Measurements from ENCODE around the gene C2CD4C.
A peak's percentile ranks its signal among the peaks of the same experiment; 100 is the strongest.
"Not testable (repeated sequence)": the region's sequence is repeated elsewhere in the genome, so short reads cannot be mapped to it uniquely, and the experiment has no call there.

Gene C2CD4C

GRCh38 chr19:437041-437440 lies 28.1 kb upstream of the C2CD4C start:
- DNase-seq: no peak

- no peak for DNase-seq
These were observed 27.5 kb upstream of the C2CD4C start for GRCh38 chr19:436413-436950.

GRCh38 chr19:435707-436412 lies 26.9 kb upstream of the C2CD4C start:
- DNase-seq: no peak

GRCh38 chr19:435056-435706 lies 26.2 kb upstream of the C2CD4C start:
- peak; percentile 36 for DNase-seq

GRCh38 chr19:434152-434960 lies 25.4 kb upstream of the C2CD4C start:
- DNase-seq: no peak

- DNase-seq: no peak
These were observed 21.8 kb upstream of the C2CD4C start for GRCh38 chr19:430701-431100.

- DNase-seq: no peak
These were observed 19.2 kb upstream of the C2CD4C start for GRCh38 chr19:428149-428548.

- not testable (repeated sequence) for DNase-seq
These were observed 18.7 kb upstream of the C2CD4C start for GRCh38 chr19:427675-428074.

GRCh38 chr19:426725-427445 lies 17.9 kb upstream of the C2CD4C start:
- DNase-seq: no peak

GRCh38 chr19:425056-425455 lies 16.1 kb upstream of the C2CD4C start:
- no peak for DNase-seq

- no peak for DNase-seq
These were observed 15.6 kb upstream of the C2CD4C start for GRCh38 chr19:424546-424945.

- no peak for DNase-seq
These were observed 14.9 kb upstream of the C2CD4C start for GRCh38 chr19:423691-424466.

GRCh38 chr19:422917-423226 lies 13.9 kb upstream of the C2CD4C start:
- not testable (repeated sequence) for DNase-seq

GRCh38 chr19:422213-422916 lies 13.4 kb upstream of the C2CD4C start:
- no peak for DNase-seq

GRCh38 chr19:419721-420515 lies 11.0 kb upstream of the C2CD4C start:
- no peak for DNase-seq

GRCh38 chr19:418761-419671 lies 10.1 kb upstream of the C2CD4C start:
- DNase-seq: no peak

- no peak for DNase-seq
These were observed 7.5 kb upstream of the C2CD4C start for GRCh38 chr19:416416-416815.

- DNase-seq: no peak
These were observed 6.3 kb upstream of the C2CD4C start for GRCh38 chr19:415292-415691.

- no peak for DNase-seq
These were observed 4.9 kb upstream of the C2CD4C start for GRCh38 chr19:413756-414420.
